A549 (cell line): ENCODE results near the gene UBE2O. TPM values are rescaled to one million over a fixed set of nuclear protein-coding genes. Genes with fewer than 3 reads are reported as not detected.

Source experiments
- ATAC-seq, 2 experiments: fragments of 200-7000 bp in 1 of 2; fragments of >200 bp in 1 of 2; cut with Nextera tagmentation in 1 of 2; cut with Tn5 transposase in 1 of 2; 3 replicates each; pipeline versions ENCODE4 v1.8.0 to v1.9.1; 2018 to 2020; ENCODE audit warnings: mild to moderate bottlenecking in 1 of 2, moderate library complexity in 1 of 2
- CTCF ChIA-PET: fragments of 300-600 bp; sonication (Branson Sonifier 250); formaldehyde crosslinking; extraction: SDS; loops from one replicate; lab custom pipeline; 2021; ENCODE audit warnings: antibody characterized with exemption, inconsistent platforms; lab: Yijun Ruan, JAX
- POLR2A ChIA-PET: fragments of 350-600 bp; formaldehyde crosslinking; extraction: SDS; loops from one replicate; lab custom pipeline; 2021; ENCODE audit warnings: antibody characterized with exemption, inconsistent platforms; lab: Yijun Ruan, JAX
- DNase-seq, 2 experiments: peaks; one replicate each; pipeline versions ENCODE4 v3.0.0 to v3.0.0-alpha.2; 2011 to 2016; ENCODE audit warnings: low read depth in 1 of 2, low spot score in 1 of 2
- FAIRE-seq: peaks from 2 replicates; lab custom pipeline; 2011; peaks lifted over from hg19 to GRCh38; lab: Jason Lieb, UNC
- H3K27ac ChIP-seq, 2 experiments: fragments of >200 bp; sonication (Bioruptor Twin); formaldehyde crosslinking; 3 replicates each; pipeline ENCODE4 v1.5.1; 2016 to 2017
- H3K4me1 ChIP-seq: fragments of >200 bp; sonication (Bioruptor Twin); formaldehyde crosslinking; 3 replicates; pipeline ENCODE4 v1.6.1; 2016
- H3K4me2 ChIP-seq: fragments of >200 bp; sonication (Bioruptor Twin); formaldehyde crosslinking; 3 replicates; pipeline ENCODE4 v1.6.1; 2016
- H3K4me3 ChIP-seq: fragments of >200 bp; sonication (Bioruptor Twin); formaldehyde crosslinking; 3 replicates; pipeline ENCODE4 v1.5.1; 2016
- H3K9me3 ChIP-seq: fragments of >200 bp; sonication (Bioruptor Twin); formaldehyde crosslinking; 3 replicates; pipeline ENCODE4 v1.6.1; 2016
- CBX8 ChIP-seq: fragments of 200-600 bp; sonication (generic); IDR thresholded peaks from 2 replicates; pipeline ENCODE4 v1.6.1; 2016
- CHD2 ChIP-seq: fragments of 150-350 bp; IDR thresholded peaks from 2 replicates; pipeline ENCODE4 v1.6.1; 2014; ENCODE audit warnings: low read length; ENCODE audit not compliant: partially characterized antibody
- CHD4 ChIP-seq: fragments of 200-600 bp; sonication (generic); IDR thresholded peaks from 2 replicates; pipeline ENCODE4 v1.6.1; 2016; ENCODE audit warnings: antibody characterized with exemption, mild to moderate bottlenecking, borderline replicate concordance
- EHF ChIP-seq: fragments of 250-450 bp; sonication (Bioruptor Pico); IDR thresholded peaks from 2 replicates; pipeline ENCODE4 v1.5.0; 2020; ENCODE audit warnings: mild to moderate bottlenecking
- EHMT2 ChIP-seq: fragments of 200-600 bp; sonication (generic); IDR thresholded peaks from 2 replicates; pipeline ENCODE4 v1.6.1; 2016; ENCODE audit warnings: antibody characterized with exemption, low read depth, mild to moderate bottlenecking, moderate library complexity
- FOSB ChIP-seq: fragments of 250-450 bp; sonication (Bioruptor Pico); IDR thresholded peaks from 2 replicates; pipeline ENCODE4 v1.5.0; 2020; ENCODE audit warnings: mild to moderate bottlenecking, moderate library complexity
- FOXS1 ChIP-seq: fragments of 250-450 bp; sonication (Bioruptor Pico); IDR thresholded peaks from 2 replicates; pipeline ENCODE4 v1.5.0; 2020; ENCODE audit warnings: mild to moderate bottlenecking, moderate library complexity
- GATA3 ChIP-seq: IDR thresholded peaks from 2 replicates; pipeline ENCODE4 v1.6.1; 2012; ENCODE audit warnings: borderline replicate concordance
- HOXA7 ChIP-seq: fragments of 250-450 bp; sonication (Bioruptor Pico); IDR thresholded peaks from 2 replicates; pipeline ENCODE4 v1.5.0; 2020; ENCODE audit warnings: mild to moderate bottlenecking, moderate library complexity
- JUN ChIP-seq, 2 experiments: fragments of >200 bp; sonication (Bioruptor Twin); formaldehyde crosslinking; IDR thresholded peaks; 2 replicates in 1 of 2; 3 replicates in 1 of 2; pipeline ENCODE4 v1.6.1; 2016 to 2017
- MYC ChIP-seq: IDR thresholded peaks from 2 replicates; pipeline ENCODE4 v1.6.1; 2012; ENCODE audit warnings: mild to moderate bottlenecking, inconsistent platforms, low read length, improper control_type of control experiment, borderline replicate concordance
- NR3C1 ChIP-seq: fragments of >200 bp; sonication (Bioruptor Twin); formaldehyde crosslinking; IDR thresholded peaks from 3 replicates; pipeline ENCODE4 v1.6.1; 2017
- PHF8 ChIP-seq: fragments of 200-600 bp; sonication (generic); IDR thresholded peaks from 2 replicates; pipeline ENCODE4 v1.6.1; 2016; ENCODE audit warnings: low read depth, mild to moderate bottlenecking, antibody characterized with exemption, moderate library complexity, borderline replicate concordance
- POLR2AphosphoS2 ChIP-seq: conservative IDR thresholded peaks from 2 replicates; pipeline ENCODE4 v1.6.1; 2012; ENCODE audit warnings: low read length, improper control_type of control experiment, inconsistent platforms
- RARB ChIP-seq: fragments of 250-450 bp; sonication (Bioruptor Pico); IDR thresholded peaks from 2 replicates; pipeline ENCODE4 v1.8.0; 2021; ENCODE audit warnings: mild to moderate bottlenecking, moderate library complexity
- RFX5 ChIP-seq: fragments of 450-650 bp; IDR thresholded peaks from 2 replicates; pipeline ENCODE4 v1.7.1; 2014; ENCODE audit warnings: antibody characterized with exemption, mild to moderate bottlenecking, moderate library complexity
- RNF2 ChIP-seq: fragments of 200-600 bp; sonication (generic); IDR thresholded peaks from 2 replicates; pipeline ENCODE4 v1.6.1; 2016; ENCODE audit warnings: low read depth, mild to moderate bottlenecking, antibody characterized with exemption, moderate library complexity, borderline replicate concordance
- SREBF2 ChIP-seq: fragments of 450-650 bp; IDR thresholded peaks from 2 replicates; pipeline ENCODE4 v1.6.1; 2014; ENCODE audit warnings: mild to moderate bottlenecking, moderate library complexity
- TP53 ChIP-seq: fragments of 250-450 bp; sonication (Bioruptor Pico); IDR thresholded peaks from 2 replicates; pipeline ENCODE4 v1.5.0; 2021; ENCODE audit warnings: mild to moderate bottlenecking, moderate library complexity
- WGBS: methylation state at CpG from one replicate; pipeline ENCODE4 v1.1.6; 2017; ENCODE audit errors: missing lambda C conversion rate; 5-methylcytosine and 5-hydroxymethylcytosine counted together
- polyA plus RNA-seq, 4 experiments: library from polyadenylated mRNA; depleted of rRNA in 3 of 4; stranded (reverse); fragments of >200 nt; fragmentation: RNase III in 1 of 4; extraction: RNeasy Plus Mini Kit Qiagen cat#74134 plus additional on column Dnase treatment in 1 of 4; gene quantifications; 2 replicates in 3 of 4; 3 replicates in 1 of 4; pipeline ENCODE4 v1.2.3, GENCODE V29; 2011 to 2017
- TF ChIP-seq, protein P1 (sequence below): fragments of 250-450 bp; sonication (Bioruptor Pico); IDR thresholded peaks from 2 replicates; pipeline ENCODE4 v1.5.0; 2021; ENCODE audit warnings: mild to moderate bottlenecking, moderate library complexity, borderline replicate concordance
- TF ChIP-seq, protein P2 (sequence below): IDR thresholded peaks from 2 replicates; pipeline ENCODE4 v1.6.1; 2012
- TF ChIP-seq, protein P3 (sequence below): IDR thresholded peaks from 2 replicates; pipeline ENCODE4 v1.6.1; 2012

The UBE2O gene
- polyA plus RNA-seq, 2 of the 4 experiments (the other 2 are of a cell fraction): 22.0 to 25.7 TPM

DNA sequence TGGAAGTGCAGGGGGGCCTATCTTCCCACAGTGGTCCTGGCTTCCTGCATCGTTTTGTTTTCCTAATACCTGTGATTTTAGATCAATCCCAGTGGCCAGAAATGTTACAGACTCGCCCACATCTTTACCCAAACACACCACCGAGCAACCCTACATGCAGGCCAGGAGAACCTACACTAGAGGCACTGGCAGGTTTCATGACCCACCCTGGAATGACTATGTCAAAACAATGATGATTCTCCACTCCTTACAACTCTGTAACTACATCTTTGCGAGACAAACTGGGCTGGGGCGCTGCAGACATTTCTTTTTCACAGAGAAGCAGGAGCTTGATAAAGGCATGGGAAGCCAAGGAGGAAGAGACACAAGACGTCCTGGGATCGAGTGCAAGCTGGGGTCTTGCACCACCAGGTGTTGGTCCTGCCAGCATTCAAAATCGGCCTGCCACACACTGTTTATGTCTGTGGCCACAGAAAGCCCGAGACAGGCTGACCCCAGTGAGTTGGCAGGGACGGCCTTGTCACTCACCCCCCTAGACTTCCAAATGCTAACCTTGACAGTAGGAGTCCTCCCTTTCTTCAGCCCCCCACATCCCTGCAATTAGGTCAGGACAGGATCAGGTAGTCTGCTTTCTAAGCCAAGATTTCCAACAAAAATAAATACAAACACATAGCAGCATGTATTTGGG is 32.5 kb downstream of the UBE2O start (continued):
- TF ChIP-seq, protein P1, sequence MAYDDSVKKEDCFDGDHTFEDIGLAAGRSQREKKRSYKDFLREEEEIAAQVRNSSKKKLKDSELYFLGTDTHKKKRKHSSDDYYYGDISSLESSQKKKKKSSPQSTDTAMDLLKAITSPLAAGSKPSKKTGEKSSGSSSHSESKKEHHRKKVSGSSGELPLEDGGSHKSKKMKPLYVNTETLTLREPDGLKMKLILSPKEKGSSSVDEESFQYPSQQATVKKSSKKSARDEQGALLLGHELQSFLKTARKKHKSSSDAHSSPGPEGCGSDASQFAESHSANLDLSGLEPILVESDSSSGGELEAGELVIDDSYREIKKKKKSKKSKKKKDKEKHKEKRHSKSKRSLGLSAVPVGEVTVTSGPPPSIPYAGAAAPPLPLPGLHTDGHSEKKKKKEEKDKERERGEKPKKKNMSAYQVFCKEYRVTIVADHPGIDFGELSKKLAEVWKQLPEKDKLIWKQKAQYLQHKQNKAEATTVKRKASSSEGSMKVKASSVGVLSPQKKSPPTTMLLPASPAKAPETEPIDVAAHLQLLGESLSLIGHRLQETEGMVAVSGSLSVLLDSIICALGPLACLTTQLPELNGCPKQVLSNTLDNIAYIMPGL (CRISPR knock-in tag): no peak
- TF ChIP-seq POLR2AphosphoS2 (no peak), RARB (CRISPR knock-in tag) (no peak), FOXS1 (CRISPR knock-in tag) (no peak), SREBF2 (no peak)

DNA sequence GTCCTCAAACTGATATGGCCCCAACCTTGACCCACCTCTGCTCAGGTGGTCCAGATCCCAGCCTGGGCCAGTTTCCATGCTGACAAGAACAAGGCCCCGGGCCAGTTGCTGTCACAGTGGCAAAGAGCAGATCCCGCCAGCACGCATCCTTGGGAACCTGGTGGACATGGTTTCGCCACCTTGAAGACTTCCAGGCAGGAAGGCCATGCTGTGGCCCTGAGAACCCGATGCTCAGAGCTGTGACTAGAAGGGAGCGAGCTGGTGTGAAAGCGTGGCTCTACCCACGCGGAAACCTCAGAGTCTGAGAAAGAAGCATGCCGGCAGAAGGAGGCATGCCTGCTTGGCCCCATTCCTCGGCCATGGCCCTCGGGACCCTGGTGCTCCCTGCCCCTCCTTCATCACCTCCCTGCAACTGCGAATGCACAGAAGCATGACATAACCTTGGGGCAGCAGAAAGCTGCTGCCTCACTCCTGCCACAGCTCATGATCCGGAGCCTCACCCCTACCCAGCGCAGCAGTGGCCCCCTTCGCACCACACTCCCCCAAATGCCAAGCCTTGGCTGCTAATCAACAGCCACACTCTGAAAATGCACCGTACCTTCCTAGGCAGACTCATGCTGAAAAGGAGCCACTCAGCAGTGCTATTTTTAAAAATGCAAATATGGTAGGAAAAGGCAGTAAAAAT is 33.2 kb downstream of the UBE2O start:
- ChIA-PET CTCF (interaction anchor here (0.5 to 42.5 kb wide), 4 partner anchors 26 to 104 kb away, joined by 3 to 1107 read pairs (median 550); partner anchors contain the start of genes AANAT, SPHK1 and UBE2O), POLR2A (interaction anchor here (0.6 kb wide), 1 partner anchor 27 kb away, joined by 4 read pairs; no protein-coding TSS in a partner anchor)
- H3K9me3 ChIP-seq: no peaks in the 10 kb centered on the region
- no peak overlapping the region for H3K27ac ChIP-seq
- ATAC-seq (no peak), DNase-seq (no peak)
- H3K4me2 ChIP-seq: no peak overlapping the region
- 91% methylated on average over 17 of the region's 17 CpGs for WGBS
- H3K4me1 ChIP-seq: no peaks in the 10 kb centered on the region
- no peak for TF ChIP-seq PHF8
- TF ChIP-seq, all 56 proteins: peak for 0
- FAIRE-seq: no peak
- H3K4me3 ChIP-seq: no peak overlapping the region

DNA sequence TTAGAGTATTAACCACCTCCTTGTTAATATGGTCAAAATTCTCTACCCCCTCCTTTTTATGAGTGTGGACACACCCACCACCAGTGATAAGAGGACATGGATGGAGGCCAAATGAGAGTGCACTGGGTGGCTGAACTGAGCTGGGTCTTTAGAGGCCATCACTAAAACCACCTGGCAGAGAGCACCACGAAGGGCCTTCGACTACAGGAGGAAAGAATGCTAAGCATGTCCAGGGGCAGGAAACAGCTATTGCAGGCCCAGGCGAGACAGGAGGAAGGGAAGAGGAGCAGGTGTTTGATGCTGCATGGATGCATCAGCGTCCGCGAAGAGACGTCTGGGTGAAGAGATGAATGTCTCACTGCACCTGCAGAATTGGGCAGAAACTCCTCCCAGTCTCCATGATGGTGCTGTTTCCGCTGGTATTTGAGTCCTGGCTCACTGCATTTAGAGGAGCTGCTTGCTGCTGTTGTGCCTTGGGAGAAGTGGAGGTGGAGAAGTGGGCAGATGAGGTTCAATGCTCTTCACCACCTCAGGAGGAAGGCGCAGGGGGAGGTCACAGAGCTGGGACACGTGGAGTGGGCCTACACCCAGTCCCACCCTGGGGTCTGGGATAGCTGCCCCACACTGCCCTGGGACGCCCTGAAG is 35.3 kb downstream of the UBE2O start:
- no peak overlapping the region for H3K4me2 ChIP-seq
- H3K27ac ChIP-seq: no peak overlapping the region
- TF ChIP-seq TP53 (CRISPR knock-in tag) (no peak), RNF2 (no peak), NR3C1 (no peak), FOSB (CRISPR knock-in tag) (no peak), CBX8 (no peak), EHMT2 (no peak), JUN (IDR thresholded peaks at IDR 0.05) (no peak), CHD2 (no peak), SREBF2 (no peak), RFX5 (no peak), EHF (no peak), FOXS1 (CRISPR knock-in tag) (no peak), MYC (no peak), CHD4 (no peak), GATA3 (no peak), HOXA7 (CRISPR knock-in tag) (no peak)
- TF ChIP-seq, protein P2, sequence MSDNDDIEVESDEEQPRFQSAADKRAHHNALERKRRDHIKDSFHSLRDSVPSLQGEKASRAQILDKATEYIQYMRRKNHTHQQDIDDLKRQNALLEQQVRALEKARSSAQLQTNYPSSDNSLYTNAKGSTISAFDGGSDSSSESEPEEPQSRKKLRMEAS: no peak
- TF ChIP-seq, protein P3, sequence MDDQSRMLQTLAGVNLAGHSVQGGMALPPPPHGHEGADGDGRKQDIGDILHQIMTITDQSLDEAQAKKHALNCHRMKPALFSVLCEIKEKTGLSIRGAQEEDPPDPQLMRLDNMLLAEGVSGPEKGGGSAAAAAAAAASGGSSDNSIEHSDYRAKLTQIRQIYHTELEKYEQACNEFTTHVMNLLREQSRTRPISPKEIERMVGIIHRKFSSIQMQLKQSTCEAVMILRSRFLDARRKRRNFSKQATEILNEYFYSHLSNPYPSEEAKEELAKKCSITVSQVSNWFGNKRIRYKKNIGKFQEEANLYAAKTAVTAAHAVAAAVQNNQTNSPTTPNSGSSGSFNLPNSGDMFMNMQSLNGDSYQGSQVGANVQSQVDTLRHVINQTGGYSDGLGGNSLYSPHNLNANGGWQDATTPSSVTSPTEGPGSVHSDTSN: no peak
- no peaks in the 10 kb centered on the region for H3K4me1 ChIP-seq
- ChIA-PET POLR2A (interaction anchor here (0.7 to 1.2 kb wide), 2 partner anchors 17 to 35 kb away, joined by 3 read pairs; no protein-coding TSS in a partner anchor), CTCF (interaction anchor here (1.2 to 42.5 kb wide), 4 partner anchors 10 to 33 kb away, joined by 3 to 1107 read pairs (median 549); partner anchors contain the start of genes AANAT, SPHK1 and UBE2O)
- ATAC-seq: no peak
- 93% methylated on average over 11 of the region's 11 CpGs for WGBS
- no peaks in the 10 kb centered on the region for H3K9me3 ChIP-seq
- no peak for DNase-seq
- no peak overlapping the region for H3K4me3 ChIP-seq
- no peak for FAIRE-seq
